ENCODE results near the gene TPT1. TPM values are rescaled to one million over a fixed set of nuclear protein-coding genes. Genes with fewer than 3 reads are reported as not detected.

Gene TPT1
- total and polyA plus RNA-seq, 9 of the 15 experiments (the other 6 are each of a cell fraction or from before 2014, with no cell fraction given) = 602 to 2,508 (median 1,784) TPM

GRCh38 chr13:45333977-45334922 lies 6.7 kb downstream of the TPT1 start:
- POLR2A ChIA-PET = interaction anchor here (0.6 to 1.5 kb wide), 2 partner anchors 12 to 268 kb away, joined by 3 to 4 read pairs; no protein-coding TSS in a partner anchor
- in situ Hi-C loops (cut with MboI) = no loop called here

More at GRCh38 chr13:45333977-45334922, 6.7 kb downstream of the TPT1 start:
- peak; percentile 30 for ATAC-seq
- Histone ChIP-seq H3K9ac (ENCODE audit: insufficient read depth in 1 of 2, low read depth in 2 of 2, low read length in 2 of 2) (no peak overlapping the region), H3K9me1 (ENCODE audit: control insufficient read depth, insufficient read depth, low read length) (no peaks in the 10 kb centered on the region), H3K36me3 (ENCODE audit: control insufficient read depth, insufficient read depth, low read length) (peaks cover 51% of the 10 kb centered on the region), H2AFZ (ENCODE audit: low read depth, low read length) (no peak overlapping the region), H3K27ac (ENCODE audit: extremely low read depth, low read depth, low read length) (peak overlapping the region; percentile 25; the same call in 1 of the 3 replicates), H3K27me3 (ENCODE audit: control insufficient read depth in 2 of 2, insufficient read depth in 2 of 2, low read length in 2 of 2) (no peaks in the 10 kb centered on the region), H3K4me3 (no peak overlapping the region), H4K20me1 (replicated peaks; ENCODE audit: control insufficient read depth, insufficient read depth, low read length) (peaks cover 39% of the 10 kb centered on the region), H3K4me2 (ENCODE audit: insufficient read depth, low read length) (no peak overlapping the region), H3K79me2 (ENCODE audit: control insufficient read depth, insufficient read depth, low read length) (peaks cover 36% of the 10 kb centered on the region), H3K4me1 (replicated peaks in 1 of 2; ENCODE audit: control insufficient read depth in 2 of 2, insufficient read depth in 2 of 2, low read length in 2 of 2) (peaks cover 10 to 19% of the 10 kb centered on the region in 2 experiments), H3K9me3 (replicated peaks; ENCODE audit: control insufficient read depth, insufficient read depth, low read depth, low read length) (no peaks in the 10 kb centered on the region)
- FAIRE-seq = no peak
- 51% methylated on average over 6 of the region's 7 CpGs for WGBS (ENCODE audit: insufficient coverage, low coverage, missing lambda C conversion rate)
- DNase-seq (ENCODE audit: extremely low read depth in 1 of 4, low spot score in 3 of 4) = no peak
- CTCF ChIA-PET (ENCODE audit: low intra/inter-chr PET ratio) = no interaction called here
- intact Hi-C loops (cut with micrococcal nuclease) = no loop called here
- TF ChIP-seq TGIF2 (CRISPR knock-in tag; IDR thresholded peaks at IDR 0.05) (no peak), POLR2A (conservative IDR thresholded peaks at IDR 0.05) (peak; percentile 72), MYNN (IDR thresholded peaks at IDR 0.05) (0 out of 2 replicates have a peak, but pooled peaks have one; percentile 6), MYNN (CRISPR knock-in tag; IDR thresholded peaks at IDR 0.05) (no peak), CBX3 (IDR thresholded peaks at IDR 0.05; ENCODE audit: borderline replicate concordance in 1 of 2, low read length in 2 of 2) (no peak), NR2F6 (CRISPR knock-in tag; IDR thresholded peaks at IDR 0.05) (no peak), SUPT5H (IDR thresholded peaks at IDR 0.05) (peak; percentile 76), HINFP (tag; conservative IDR thresholded peaks at IDR 0.05; ENCODE audit: low read depth) (no peak), SMAD3 (CRISPR knock-in tag; conservative IDR thresholded peaks at IDR 0.05) (no peak), SMC3 (conservative IDR thresholded peaks at IDR 0.05; ENCODE audit: insufficient read depth, low read depth, low read length) (no peak), POLR2AphosphoS2 (IDR thresholded peaks at IDR 0.05; ENCODE audit: low read length) (peak; percentile 60; the same call in 1 of the 2 replicates), ZNF561 (CRISPR knock-in tag; conservative IDR thresholded peaks at IDR 0.05) (no peak), RB1 (IDR thresholded peaks at IDR 0.05; ENCODE audit: low read depth) (no peak), POLR2B (IDR thresholded peaks at IDR 0.05; ENCODE audit: low read depth, partially characterized antibody) (peak; percentile 65), BCLAF1 (IDR thresholded peaks at IDR 0.05; ENCODE audit: borderline replicate concordance in 1 of 2, control insufficient read depth in 1 of 2, low read depth in 2 of 2, low read length in 1 of 2) (peak in 1 of 2 experiments; percentile 18; a peak in 1 of 4 replicates)
- no TSS peak for BruUV-seq (replicated peaks)
